GM21423 (cell line): ENCODE results near the gene U2SURP.

ENCODE experiments used
- ATAC-seq: cut with Tn5 transposase; IDR thresholded peaks from one replicate; pipeline ENCODE4 v1.9.1; 2021; ENCODE audit warnings: mild to moderate bottlenecking, moderate library complexity; ENCODE audit not compliant: unreplicated experiment

The U2SURP gene

GRCh38 chr3:143098032-143098764 lies 96.8 kb downstream of the U2SURP start:
- no peak for ATAC-seq

GRCh38 chr3:143099210-143099609 lies 97.8 kb downstream of the U2SURP start:
- ATAC-seq: no peak

GRCh38 chr3:143099690-143100089 lies 98.3 kb downstream of the U2SURP start:
- ATAC-seq: no peak

- ATAC-seq: no peak
Observed at GRCh38 chr3:143100451-143100850, 99.1 kb downstream of the U2SURP start.

GRCh38 chr3:143101792-143102381 lies 100.5 kb downstream of the U2SURP start:
- no peak for ATAC-seq

GRCh38 chr3:143103652-143104051 lies 102.3 kb downstream of the U2SURP start:
- ATAC-seq: no peak

GRCh38 chr3:143105170-143105569 lies 103.8 kb downstream of the U2SURP start:
- no peak for ATAC-seq

GRCh38 chr3:143109861-143110260 lies 108.5 kb downstream of the U2SURP start:
- no peak for ATAC-seq
